PC-3 (cell line): ENCODE results near the gene C11orf68.

Source experiments
- EZH2 ChIP-seq: fragments of 300-600 bp; sonication (generic); IDR thresholded peaks from one replicate; pipeline ENCODE4 v1.6.1; 2017; ENCODE audit warnings: antibody characterized with exemption, mild to moderate bottlenecking, low read length; ENCODE audit not compliant: unreplicated experiment
- TF ChIP-seq, protein P1 (sequence below): fragments of 300-600 bp; sonication (generic); conservative IDR thresholded peaks from 2 replicates; pipeline ENCODE4 v1.5.1; 2017; ENCODE audit warnings: antibody characterized with exemption, low read depth, mild to moderate bottlenecking, low read length

DNA sequence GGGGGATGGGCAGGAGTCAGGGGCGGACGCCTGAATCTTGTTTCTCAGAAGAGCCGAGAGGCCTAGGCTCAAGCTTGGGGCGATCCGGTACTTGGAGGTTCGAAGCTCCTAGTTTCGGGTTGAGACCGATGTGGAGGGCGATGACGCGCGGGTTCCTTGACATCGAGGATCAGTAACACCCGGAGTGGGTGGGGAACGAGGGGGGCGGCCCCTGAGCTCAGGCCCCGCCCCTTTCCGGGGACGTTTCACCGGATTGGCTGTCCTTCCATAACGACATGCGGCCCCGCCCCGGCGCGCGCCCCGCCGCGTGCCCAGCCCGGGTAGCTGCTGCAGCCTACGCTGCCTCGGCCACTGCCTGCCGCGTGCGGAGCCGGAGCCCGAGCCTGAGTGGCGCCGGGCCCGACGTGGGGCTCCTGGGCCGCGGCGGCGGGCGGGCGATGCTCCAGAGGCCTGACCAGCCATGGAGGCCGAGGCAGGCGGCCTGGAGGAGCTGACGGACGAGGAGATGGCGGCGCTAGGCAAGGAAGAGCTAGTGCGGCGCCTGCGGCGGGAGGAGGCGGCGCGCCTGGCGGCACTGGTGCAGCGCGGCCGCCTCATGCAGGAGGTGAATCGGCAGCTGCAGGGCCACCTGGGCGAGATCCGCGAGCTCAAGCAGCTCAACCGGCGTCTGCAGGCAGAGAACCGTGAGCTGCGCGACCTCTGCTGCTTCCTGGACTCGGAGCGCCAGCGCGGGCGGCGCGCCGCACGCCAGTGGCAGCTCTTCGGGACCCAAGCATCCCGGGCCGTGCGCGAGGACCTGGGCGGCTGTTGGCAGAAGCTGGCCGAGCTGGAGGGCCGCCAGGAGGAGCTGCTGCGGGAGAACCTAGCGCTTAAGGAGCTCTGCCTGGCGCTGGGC lies 28.3 kb downstream of the C11orf68 start, which contains the start of gene CCDC85B:
- TF ChIP-seq, protein P1, sequence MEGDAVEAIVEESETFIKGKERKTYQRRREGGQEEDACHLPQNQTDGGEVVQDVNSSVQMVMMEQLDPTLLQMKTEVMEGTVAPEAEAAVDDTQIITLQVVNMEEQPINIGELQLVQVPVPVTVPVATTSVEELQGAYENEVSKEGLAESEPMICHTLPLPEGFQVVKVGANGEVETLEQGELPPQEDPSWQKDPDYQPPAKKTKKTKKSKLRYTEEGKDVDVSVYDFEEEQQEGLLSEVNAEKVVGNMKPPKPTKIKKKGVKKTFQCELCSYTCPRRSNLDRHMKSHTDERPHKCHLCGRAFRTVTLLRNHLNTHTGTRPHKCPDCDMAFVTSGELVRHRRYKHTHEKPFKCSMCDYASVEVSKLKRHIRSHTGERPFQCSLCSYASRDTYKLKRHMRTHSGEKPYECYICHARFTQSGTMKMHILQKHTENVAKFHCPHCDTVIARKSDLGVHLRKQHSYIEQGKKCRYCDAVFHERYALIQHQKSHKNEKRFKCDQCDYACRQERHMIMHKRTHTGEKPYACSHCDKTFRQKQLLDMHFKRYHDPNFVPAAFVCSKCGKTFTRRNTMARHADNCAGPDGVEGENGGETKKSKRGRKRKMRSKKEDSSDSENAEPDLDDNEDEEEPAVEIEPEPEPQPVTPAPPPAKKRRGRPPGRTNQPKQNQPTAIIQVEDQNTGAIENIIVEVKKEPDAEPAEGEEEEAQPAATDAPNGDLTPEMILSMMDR, result peak; percentile 31; the same call in 1 of the 2 replicates
- no peak for TF ChIP-seq EZH2
